ENCODE results near the gene INPP4A.

DNA sequence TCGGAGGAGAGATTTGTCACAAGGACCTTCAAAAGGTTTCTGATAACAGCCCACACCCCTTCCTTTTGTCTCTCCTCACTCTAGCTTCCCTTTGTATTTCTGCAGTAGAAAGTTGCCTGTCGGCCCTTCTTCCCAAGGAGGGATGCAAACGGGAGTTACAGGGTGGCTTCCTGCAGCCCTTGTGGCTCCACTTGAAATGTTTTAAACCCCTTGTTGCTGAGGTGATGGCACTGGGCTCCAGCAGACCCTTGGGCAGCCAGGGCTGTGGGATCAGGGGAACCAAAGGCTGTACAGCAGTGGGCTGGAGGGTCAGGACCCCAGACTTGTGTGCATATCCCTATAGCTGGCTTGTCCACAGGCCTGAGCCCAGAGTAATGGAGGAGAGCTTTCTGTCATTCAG is 101.5 kb downstream of the INPP4A start:
- TF ChIP-seq POLR2AphosphoS5 (IDR thresholded peaks at IDR 0.05; ENCODE audit: insufficient read depth, low read depth, low read length) (no peak), POLR2A (IDR thresholded peaks at IDR 0.05; ENCODE audit: low read depth, low read length) (no peak), JUN (IDR thresholded peaks at IDR 0.05; ENCODE audit: borderline replicate concordance, insufficient read depth, insufficient read length, low read depth) (no peak), EZH2 (IDR thresholded peaks at IDR 0.05; ENCODE audit: borderline replicate concordance, low read depth, low read length, severe bottlenecking) (no peak), MYC (IDR thresholded peaks at IDR 0.05; ENCODE audit: low read depth, low read length) (no peak)
- TF ChIP-seq, protein P1, sequence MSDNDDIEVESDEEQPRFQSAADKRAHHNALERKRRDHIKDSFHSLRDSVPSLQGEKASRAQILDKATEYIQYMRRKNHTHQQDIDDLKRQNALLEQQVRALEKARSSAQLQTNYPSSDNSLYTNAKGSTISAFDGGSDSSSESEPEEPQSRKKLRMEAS (IDR thresholded peaks at IDR 0.05; ENCODE audit: insufficient read depth, insufficient read length), result no peak
- TF ChIP-seq, protein P2, sequence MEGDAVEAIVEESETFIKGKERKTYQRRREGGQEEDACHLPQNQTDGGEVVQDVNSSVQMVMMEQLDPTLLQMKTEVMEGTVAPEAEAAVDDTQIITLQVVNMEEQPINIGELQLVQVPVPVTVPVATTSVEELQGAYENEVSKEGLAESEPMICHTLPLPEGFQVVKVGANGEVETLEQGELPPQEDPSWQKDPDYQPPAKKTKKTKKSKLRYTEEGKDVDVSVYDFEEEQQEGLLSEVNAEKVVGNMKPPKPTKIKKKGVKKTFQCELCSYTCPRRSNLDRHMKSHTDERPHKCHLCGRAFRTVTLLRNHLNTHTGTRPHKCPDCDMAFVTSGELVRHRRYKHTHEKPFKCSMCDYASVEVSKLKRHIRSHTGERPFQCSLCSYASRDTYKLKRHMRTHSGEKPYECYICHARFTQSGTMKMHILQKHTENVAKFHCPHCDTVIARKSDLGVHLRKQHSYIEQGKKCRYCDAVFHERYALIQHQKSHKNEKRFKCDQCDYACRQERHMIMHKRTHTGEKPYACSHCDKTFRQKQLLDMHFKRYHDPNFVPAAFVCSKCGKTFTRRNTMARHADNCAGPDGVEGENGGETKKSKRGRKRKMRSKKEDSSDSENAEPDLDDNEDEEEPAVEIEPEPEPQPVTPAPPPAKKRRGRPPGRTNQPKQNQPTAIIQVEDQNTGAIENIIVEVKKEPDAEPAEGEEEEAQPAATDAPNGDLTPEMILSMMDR (IDR thresholded peaks at IDR 0.05; ENCODE audit: extremely low read depth in 1 of 2, insufficient read depth in 1 of 2, low read depth in 1 of 2, low read length in 2 of 2), result no peak

Measured in endothelial cell of umbilical vein (primary cell).